ENCODE measurements around the gene CLRN3.

GRCh38 chr10:127840884-127841283 is 51.9 kb downstream of the CLRN3 start:
- TF ChIP-seq SAP30 (IDR thresholded peaks at IDR 0.05; ENCODE audit: insufficient read depth, insufficient replicate concordance, low read length) (no peak), POLR2A (IDR thresholded peaks at IDR 0.05; ENCODE audit: control extremely low read depth in 1 of 2, low read depth in 2 of 2, low read length in 2 of 2) (no peak), CTCF (IDR thresholded peaks at IDR 0.05; ENCODE audit: control extremely low read depth in 1 of 3, insufficient read depth in 1 of 3, low read depth in 1 of 3, low read length in 3 of 3) (no peak), RAD21 (IDR thresholded peaks at IDR 0.05 in 1 of 2, conservative IDR thresholded peaks at IDR 0.05 in 1 of 2; ENCODE audit: low read depth in 2 of 2, low read length in 2 of 2) (no peak)

All from H1 (cell line).